ENCODE results near the gene CHD5.

The CHD5 gene

GRCh38 chr1:6154525-6155319, 25.4 kb downstream of the CHD5 start:
- FAIRE-seq: no peak
- DNase-seq (ENCODE audit: low spot score): no peak

GRCh38 chr1:6152882-6153281, 27.2 kb downstream of the CHD5 start:
- FAIRE-seq (no peak), DNase-seq (ENCODE audit: low spot score) (no peak)

GRCh38 chr1:6152181-6152580, 27.9 kb downstream of the CHD5 start:
- FAIRE-seq: no peak
- DNase-seq (ENCODE audit: low spot score): no peak

- DNase-seq (ENCODE audit: low spot score) (no peak), FAIRE-seq (no peak)
Observed at GRCh38 chr1:6151291-6151822, 28.8 kb downstream of the CHD5 start.

GRCh38 chr1:6150006-6150938, 29.8 kb downstream of the CHD5 start:
- FAIRE-seq (no peak), DNase-seq (ENCODE audit: low spot score) (no peak)

- FAIRE-seq: no peak
Observed at GRCh38 chr1:6149597-6149996, 30.5 kb downstream of the CHD5 start.

GRCh38 chr1:6148497-6149241, 31.5 kb downstream of the CHD5 start:
- FAIRE-seq (no peak), DNase-seq (ENCODE audit: low spot score) (no peak)

More at GRCh38 chr1:6149597-6149996, 30.5 kb downstream of the CHD5 start:
- no peak for DNase-seq (ENCODE audit: low spot score)

- FAIRE-seq (no peak), DNase-seq (ENCODE audit: low spot score) (no peak)
Observed at GRCh38 chr1:6145864-6146410, 34.2 kb downstream of the CHD5 start.

- FAIRE-seq: no peak
Observed at GRCh38 chr1:6145396-6145750, 34.7 kb downstream of the CHD5 start.

GRCh38 chr1:6144647-6145395, 35.3 kb downstream of the CHD5 start:
- no peak for DNase-seq (ENCODE audit: low spot score)
- FAIRE-seq: no peak

More at GRCh38 chr1:6145396-6145750, 34.7 kb downstream of the CHD5 start:
- no peak for DNase-seq (ENCODE audit: low spot score)

GRCh38 chr1:6144175-6144574, 35.9 kb downstream of the CHD5 start:
- no peak for FAIRE-seq
- no peak for DNase-seq (ENCODE audit: low spot score)

GRCh38 chr1:6143395-6143794, 36.7 kb downstream of the CHD5 start:
- DNase-seq (ENCODE audit: low spot score) (no peak), FAIRE-seq (no peak)

- FAIRE-seq (no peak), DNase-seq (ENCODE audit: low spot score) (no peak)
Observed at GRCh38 chr1:6142734-6143133, 37.4 kb downstream of the CHD5 start.

- DNase-seq (ENCODE audit: low spot score): no peak
- FAIRE-seq: no peak
Observed at GRCh38 chr1:6142036-6142621, 38.0 kb downstream of the CHD5 start.

- DNase-seq (ENCODE audit: low spot score): no peak
- FAIRE-seq: no peak
Observed at GRCh38 chr1:6141592-6141991, 38.5 kb downstream of the CHD5 start.

- DNase-seq (ENCODE audit: low spot score): no peak
- no peak for FAIRE-seq
Observed at GRCh38 chr1:6140413-6140812, 39.7 kb downstream of the CHD5 start.

GRCh38 chr1:6137758-6138157, 42.4 kb downstream of the CHD5 start:
- FAIRE-seq (no peak), DNase-seq (ENCODE audit: low spot score) (no peak)

GRCh38 chr1:6136516-6137220, 43.5 kb downstream of the CHD5 start:
- FAIRE-seq: no peak
- no peak for DNase-seq (ENCODE audit: low spot score)

GRCh38 chr1:6134741-6135510, 45.2 kb downstream of the CHD5 start:
- DNase-seq (ENCODE audit: low spot score) (no peak), FAIRE-seq (no peak)

All from RCC 7860 (cell line).